K562 (cell line): Measurements from ENCODE around the gene MRPL57. TPM values are rescaled to one million over a fixed set of nuclear protein-coding genes. Genes with fewer than 3 reads are reported as not detected.
"Not testable (repeated sequence)": the region's sequence is repeated elsewhere in the genome, so short reads cannot be mapped to it uniquely, and the experiment has no call there.

Experiments used
- ATAC-seq: fragments of 200-7000 bp; cut with Tn5 transposase; 3 replicates; pipeline ENCODE4 v1.9.1; 2020; ENCODE audit warnings: moderate library complexity
- BruUV-seq: library from RNA; stranded (reverse); fragments of 400-500 nt; replicated peaks from 2 replicates; lab custom pipeline; 2021; lab: Mats Ljungman, UMichigan
- CTCF ChIA-PET: fragments of 300-600 bp; formaldehyde crosslinking; extraction: SDS; loops from one replicate; lab custom pipeline; 2021; ENCODE audit warnings: low intra/inter-chr PET ratio; lab: Yijun Ruan, JAX
- POLR2A ChIA-PET: fragments of 300-600, 350-650 bp; sonication (Branson Sonifier 250); formaldehyde crosslinking; extraction: SDS; loops from one replicate; lab custom pipeline; 2021; ENCODE audit warnings: antibody characterized with exemption, inconsistent platforms; lab: Yijun Ruan, JAX
- DNase-seq, 4 experiments: peaks; one replicate each; pipeline versions ENCODE4 v3.0.0 to v3.0.0-alpha.2; 2011 to 2018; ENCODE audit warnings: low spot score in 3 of 4, mixed read lengths in 3 of 4; ENCODE audit errors: extremely low read depth in 1 of 4
- FAIRE-seq: peaks from 2 replicates; lab custom pipeline; 2011; peaks lifted over from hg19 to GRCh38; lab: Jason Lieb, UNC
- H2AFZ ChIP-seq: 2 replicates; pipeline ENCODE4 v1.6.0; 2011; ENCODE audit warnings: low read depth, low read length, control low read depth, inconsistent platforms
- H3K27ac ChIP-seq: fragments of 200-600 bp; 3 replicates; pipeline ENCODE4 v1.8.0; 2011; ENCODE audit warnings: low read depth, mild to moderate bottlenecking, control low read depth, inconsistent platforms, low read length, moderate library complexity, mixed read lengths; ENCODE audit errors: extremely low read depth
- H3K27me3 ChIP-seq, 2 experiments: fragments of 300-600 bp in 1 of 2; 2 replicates in 1 of 2; 3 replicates in 1 of 2; pipeline versions ENCODE4 v1.6.0 to v1.8.0; 2011; ENCODE audit warnings: inconsistent platforms in 2 of 2, low read length in 2 of 2, mild to moderate bottlenecking in 1 of 2, mixed read lengths in 1 of 2, moderate library complexity in 1 of 2; ENCODE audit not compliant: control insufficient read depth in 2 of 2, insufficient read depth in 2 of 2
- H3K36me3 ChIP-seq: fragments of 300-600 bp; 3 replicates; pipeline ENCODE4 v1.8.0; 2011; ENCODE audit warnings: mild to moderate bottlenecking, low read length, inconsistent platforms; ENCODE audit not compliant: control insufficient read depth, insufficient read depth
- H3K4me1 ChIP-seq, 2 experiments: fragments of 200-600 bp in 1 of 2; replicated peaks in 1 of 2; 2 replicates in 1 of 2; 3 replicates in 1 of 2; pipeline versions ENCODE4 v1.5.1 to v1.8.0; 2011; ENCODE audit warnings: inconsistent platforms in 2 of 2, low read length in 2 of 2, mild to moderate bottlenecking in 1 of 2, mixed read lengths in 1 of 2, moderate library complexity in 1 of 2; ENCODE audit not compliant: control insufficient read depth in 2 of 2, insufficient read depth in 2 of 2
- H3K4me2 ChIP-seq: 2 replicates; pipeline ENCODE4 v1.6.1; 2011; ENCODE audit warnings: low read length, control low read depth, inconsistent platforms, mixed read lengths; ENCODE audit not compliant: insufficient read depth
- H3K4me3 ChIP-seq: fragments of 200-600 bp; sonication (generic), shearing (Covaris generic); 2 replicates; pipeline ENCODE4 v1.5.1; 2016; ENCODE audit warnings: control low read depth, inconsistent platforms
- H3K79me2 ChIP-seq: fragments of 200-600 bp; 3 replicates; pipeline ENCODE4 v1.8.0; 2011; ENCODE audit warnings: low read length, inconsistent platforms; ENCODE audit not compliant: control insufficient read depth, insufficient read depth
- H3K9ac ChIP-seq, 2 experiments: 2 replicates each; pipeline versions ENCODE4 v1.6.0 to v1.6.1; 2011; ENCODE audit warnings: low read depth in 2 of 2, low read length in 2 of 2, control low read depth in 1 of 2, inconsistent platforms in 1 of 2, mild to moderate bottlenecking in 1 of 2, mixed read lengths in 1 of 2; ENCODE audit not compliant: insufficient read depth in 1 of 2
- H3K9me1 ChIP-seq: one replicate; pipeline ENCODE4 v1.6.0; 2011; ENCODE audit warnings: inconsistent platforms, mild to moderate bottlenecking, low read length, moderate library complexity; ENCODE audit not compliant: control insufficient read depth, insufficient read depth
- H3K9me3 ChIP-seq: replicated peaks from 2 replicates; pipeline ENCODE4 v1.5.1; 2011; ENCODE audit warnings: low read depth, low read length, inconsistent platforms; ENCODE audit not compliant: control insufficient read depth, insufficient read depth
- H4K20me1 ChIP-seq: replicated peaks from 2 replicates; pipeline ENCODE4 v1.6.1; 2011; ENCODE audit warnings: low read length, inconsistent platforms, mixed read lengths; ENCODE audit not compliant: control insufficient read depth, insufficient read depth
- BRD9 ChIP-seq: fragments of 450-650 bp; IDR thresholded peaks from 2 replicates; pipeline ENCODE4 v1.6.1; 2018; ENCODE audit warnings: low read depth; ENCODE audit not compliant: partially characterized antibody
- TAF1 ChIP-seq: IDR thresholded peaks from 2 replicates; pipeline ENCODE4 v1.6.1; 2011; ENCODE audit warnings: mild to moderate bottlenecking, low read length, moderate library complexity; ENCODE audit not compliant: insufficient read depth, control insufficient read depth, severe bottlenecking; ENCODE audit errors: extremely low read depth
- ZNF717 ChIP-seq: fragments of 250-450 bp; sonication (Bioruptor Pico); IDR thresholded peaks from 2 replicates; pipeline ENCODE4 v1.5.0; 2021
- WGBS: fragments of 100-300 bp; shearing (Covaris generic); methylation state at CpG from one replicate; pipeline ENCODE4 v1.1.6; 2016; ENCODE audit warnings: low coverage, mixed read lengths; ENCODE audit not compliant: insufficient coverage; ENCODE audit errors: missing lambda C conversion rate; 5-methylcytosine and 5-hydroxymethylcytosine counted together
- in situ Hi-C: fragments of 300-500 bp; cut with MboI; formaldehyde crosslinking; loops from 4 replicates; pipeline ENCODE4 v1.15.0; 2018; ENCODE audit warnings: inconsistent platforms, mixed read lengths
- intact Hi-C: fragments of 100-400 bp; cut with micrococcal nuclease; formaldehyde crosslinking; loops from 2 replicates; pipeline ENCODE4 v1.14.2; 2022
- polyA plus RNA-seq, 8 experiments: library from polyadenylated mRNA; depleted of rRNA in 4 of 8; stranded (reverse) in 5 of 8; unstranded in 3 of 8; fragments of >200 nt; fragmentation: Nextera tagmentation in 2 of 8; fragmentation: Illumina TruSeq in 1 of 8; extraction: Ambion mirVana in 2 of 8; extraction: Trizol in 1 of 8; gene quantifications; 2 replicates each; pipeline versions ENCODE4 v1.2.1 to v1.2.3, GENCODE V29; 2011 to 2014; ENCODE audit warnings: inconsistent platforms in 1 of 8, missing spikeins in 1 of 8
- total RNA-seq, 7 experiments: library from RNA; depleted of rRNA in 6 of 7; stranded (reverse); fragments of >200 nt in 6 of 7; fragmentation: Illumina TruSeq in 2 of 7; extraction: Trizol in 2 of 7; gene quantifications; 2 replicates each; pipeline versions ENCODE4 v1.2.1 to v1.2.3, GENCODE V29; 2011 to 2021; ENCODE audit warnings: low replicate concordance in 1 of 7

The MRPL57 gene
- total and polyA plus RNA-seq, 9 of the 15 experiments (the other 6 are each of a cell fraction or from before 2014, with no cell fraction given), result 6.5 to 40.4 (median 15.7) TPM

DNA sequence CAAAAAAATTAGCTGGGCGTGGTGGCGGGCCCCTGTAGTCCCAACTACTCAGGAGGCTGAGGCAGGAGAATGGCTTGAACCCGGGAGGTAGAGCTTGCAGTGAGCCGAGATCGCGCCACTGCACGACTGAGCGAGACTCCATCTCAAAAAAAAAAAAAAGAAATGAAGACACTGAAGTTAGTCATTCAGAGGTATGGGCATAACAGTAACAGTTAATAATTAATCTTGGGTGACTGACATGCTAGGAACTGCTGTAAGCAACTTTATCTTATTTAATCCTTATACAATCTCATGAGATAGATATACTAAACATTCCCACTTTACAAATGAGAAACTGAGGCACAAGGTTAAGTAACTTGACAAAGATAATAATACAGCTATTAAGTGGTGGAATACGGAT, 5.0 kb upstream of the MRPL57 start:
- in situ Hi-C loops (no loop called here), intact Hi-C loops (no loop called here)
- no peak for FAIRE-seq
- Histone ChIP-seq H3K79me2 (peaks cover 45% of the 10 kb centered on the region), H3K9me3 (no peaks in the 10 kb centered on the region), H4K20me1 (no peaks in the 10 kb centered on the region), H3K4me1 (peaks cover 0 to 2% of the 10 kb centered on the region in 2 experiments; a peak in 1 of 5 replicates), H3K9me1 (no peaks in the 10 kb centered on the region), H3K36me3 (peaks cover 50% of the 10 kb centered on the region), H3K4me3 (no peak overlapping the region), H2AFZ (no peak overlapping the region), H3K27ac (no peak overlapping the region), H3K9ac (no peak overlapping the region), H3K4me2 (no peak overlapping the region), H3K27me3 (no peaks in the 10 kb centered on the region)
- no peak for TF ChIP-seq BRD9
- no peak for TF ChIP-seq ZNF717 (CRISPR knock-in tag)
- TF ChIP-seq TAF1, result no peak
- no peak for DNase-seq
- no peak for ATAC-seq
- ChIA-PET POLR2A (interaction anchor here (1.1 kb wide), 1 partner anchor 28 kb away, joined by 3 read pairs; no protein-coding TSS in a partner anchor), CTCF (no interaction called here)
- no TSS peak for BruUV-seq
- 98% methylated on average over 4 of the region's 9 CpGs for WGBS

DNA sequence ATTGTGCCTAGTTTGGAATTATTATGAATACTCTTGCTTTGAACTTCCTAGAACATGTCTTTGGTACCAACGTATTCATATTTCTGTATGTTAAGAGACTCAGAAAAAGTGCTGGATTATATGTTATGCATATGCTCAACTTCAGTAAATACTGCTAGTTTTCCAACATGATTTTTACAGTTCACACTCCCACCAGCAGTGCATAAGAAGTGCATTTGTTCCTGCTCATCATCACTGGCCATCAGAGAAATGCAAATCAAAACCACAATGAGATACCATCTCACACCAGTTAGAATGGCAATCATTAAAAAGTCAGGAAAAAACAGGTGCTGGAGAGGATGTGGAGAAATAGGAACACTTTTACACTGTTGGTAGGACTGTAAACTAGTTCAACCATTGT, 2.7 kb upstream of the MRPL57 start:
- BruUV-seq, intact Hi-C loops, H3K4me2 ChIP-seq, H3K9me3 ChIP-seq, POLR2A ChIA-PET, H3K9me1 ChIP-seq, H4K20me1 ChIP-seq, H3K27me3 ChIP-seq, H2AFZ ChIP-seq, ATAC-seq, CTCF ChIA-PET, H3K4me3 ChIP-seq, H3K4me1 ChIP-seq, H3K27ac ChIP-seq, FAIRE-seq, DNase-seq, in situ Hi-C loops, H3K9ac ChIP-seq: not testable (repeated sequence)
- H3K36me3 ChIP-seq, result peaks cover 39% of the 10 kb centered on the region; the same call in 2 of the 3 replicates
- peaks cover 64% of the 10 kb centered on the region for H3K79me2 ChIP-seq
- WGBS, result 0% methylated on average over 1 of the region's 1 CpG
